PC-3 (cell line): ENCODE measurements around the gene C8A. TPM values are rescaled to one million over a fixed set of nuclear protein-coding genes. Genes with fewer than 3 reads are reported as not detected.

Source experiments
- ATAC-seq: fragments of 200-7000 bp; cut with Tn5 transposase; 2 replicates; pipeline ENCODE4 v1.9.1; 2020; ENCODE audit warnings: mild to moderate bottlenecking, moderate library complexity
- BruUV-seq: library from RNA; stranded (reverse); fragments of 400-500 nt; replicated peaks from 2 replicates; lab custom pipeline; 2021; lab: Mats Ljungman, UMichigan
- CTCF ChIA-PET: fragments of 300-600 bp; sonication (Branson Sonifier 250); formaldehyde crosslinking; loops from one replicate; lab custom pipeline; 2022; ENCODE audit warnings: antibody characterized with exemption; lab: Charles Lee
- POLR2A ChIA-PET: fragments of 300-600 bp; sonication (Branson Sonifier 250); formaldehyde crosslinking; loops from one replicate; lab custom pipeline; 2022; ENCODE audit warnings: antibody characterized with exemption; ENCODE audit not compliant: unreplicated experiment; lab: Charles Lee
- DNase-seq: peaks from one replicate; pipeline ENCODE4 v3.0.0-alpha.2; 2015
- H2AFZ ChIP-seq: fragments of 300-600 bp; sonication (generic); 2 replicates; pipeline ENCODE4 v1.6.0; 2016; ENCODE audit warnings: antibody characterized with exemption, low read length
- H3F3A ChIP-seq: fragments of 300-600 bp; sonication (generic); one replicate; pipeline ENCODE4 v1.6.0; 2017; ENCODE audit warnings: antibody characterized with exemption, low read length, control low read depth, mild to moderate bottlenecking; ENCODE audit not compliant: unreplicated experiment
- H3K27ac ChIP-seq: fragments of 300-600 bp; sonication (generic); 2 replicates; pipeline ENCODE4 v1.5.1; 2016; ENCODE audit warnings: mild to moderate bottlenecking, low read length
- H3K27me3 ChIP-seq: fragments of 300-600 bp; sonication (generic); 2 replicates; pipeline ENCODE4 v1.6.1; 2016; ENCODE audit warnings: low read length, mixed read lengths
- H3K36me3 ChIP-seq: fragments of 300-600 bp; sonication (generic); 2 replicates; pipeline ENCODE4 v1.6.1; 2016; ENCODE audit warnings: low read depth, mixed run types, low read length, mixed read lengths
- H3K4me1 ChIP-seq: fragments of 300-600 bp; sonication (generic); 2 replicates; pipeline ENCODE4 v1.5.1; 2016; ENCODE audit warnings: low read length; ENCODE audit not compliant: insufficient read depth
- H3K4me2 ChIP-seq: fragments of 300-600 bp; sonication (generic); 2 replicates; pipeline ENCODE4 v1.6.0; 2016; ENCODE audit warnings: low read length
- H3K4me3 ChIP-seq: fragments of 300-600 bp; sonication (generic); 2 replicates; pipeline ENCODE4 v1.5.1; 2016; ENCODE audit warnings: mild to moderate bottlenecking, low read length, mixed read lengths
- H3K79me2 ChIP-seq: fragments of 300-600 bp; sonication (generic); 2 replicates; pipeline ENCODE4 v1.6.1; 2017; ENCODE audit warnings: low read length, mixed read lengths
- H3K9ac ChIP-seq: fragments of 300-600 bp; sonication (generic); 2 replicates; pipeline ENCODE4 v1.6.0; 2016; ENCODE audit warnings: mild to moderate bottlenecking, low read length
- H3K9me2 ChIP-seq: fragments of 300-600 bp; sonication (generic); replicated peaks from 2 replicates; pipeline ENCODE4 v1.6.1; 2016; ENCODE audit warnings: mixed run types, low read length, mixed read lengths
- H3K9me3 ChIP-seq: fragments of 300-600 bp; sonication (generic); 2 replicates; pipeline ENCODE4 v1.6.1; 2016; ENCODE audit warnings: low read length, mixed read lengths
- H4K20me1 ChIP-seq: fragments of 300-600 bp; sonication (generic); 2 replicates; pipeline ENCODE4 v1.6.1; 2016; ENCODE audit warnings: low read length, mixed read lengths
- CTCF ChIP-seq: fragments of 300-600 bp; sonication (generic); conservative IDR thresholded peaks from 2 replicates; pipeline ENCODE4 v1.5.1; 2017; ENCODE audit warnings: antibody characterized with exemption, low read depth, mild to moderate bottlenecking, low read length
- EZH2 ChIP-seq: fragments of 300-600 bp; sonication (generic); IDR thresholded peaks from one replicate; pipeline ENCODE4 v1.6.1; 2017; ENCODE audit warnings: antibody characterized with exemption, mild to moderate bottlenecking, low read length; ENCODE audit not compliant: unreplicated experiment
- EZH2phosphoT487 ChIP-seq: fragments of 300-600 bp; sonication (generic); IDR thresholded peaks from 2 replicates; pipeline ENCODE4 v1.6.1; 2018; ENCODE audit warnings: mild to moderate bottlenecking, antibody characterized with exemption, low read length, borderline replicate concordance
- intact Hi-C: fragments of 100-400 bp; cut with micrococcal nuclease; formaldehyde crosslinking; loops from 2 replicates; pipeline ENCODE4 v1.9.0; 2023
- total RNA-seq: library from RNA; depleted of rRNA; stranded (reverse); fragments of >200 nt; gene quantifications from 2 replicates; pipeline ENCODE4 v1.2.3, GENCODE V29; 2014

The C8A gene
- total RNA-seq, 1 experiment from 2014 or later = not detected

DNA sequence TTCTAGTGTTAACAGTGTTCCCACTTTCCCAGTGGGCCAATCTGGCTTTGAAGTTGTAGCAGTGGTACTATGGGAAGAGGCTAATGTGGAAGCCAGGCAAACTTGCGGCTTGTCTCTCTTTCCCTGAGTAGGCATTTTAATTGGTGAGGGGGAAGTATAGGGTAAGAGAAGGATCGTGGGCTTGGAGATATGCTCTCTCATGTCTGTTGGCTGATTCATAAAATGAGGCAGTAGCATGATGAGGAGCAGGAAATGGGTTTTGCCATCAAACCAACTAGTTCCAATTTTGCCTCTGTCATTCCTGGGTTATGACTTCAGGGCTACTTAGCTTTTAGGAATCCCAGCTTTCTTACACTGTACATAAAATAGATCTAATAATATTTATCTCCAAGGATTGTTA lies 12.1 kb downstream of the C8A start:
- H3K36me3 ChIP-seq = no peaks in the 10 kb centered on the region
- H3K4me1 ChIP-seq = no peaks in the 10 kb centered on the region
- peaks cover 37% of the 10 kb centered on the region for H3K27me3 ChIP-seq
- no peak for TF ChIP-seq CTCF
- no peak for TF ChIP-seq EZH2phosphoT487
- TF ChIP-seq EZH2 = no peak
- no peaks in the 10 kb centered on the region for H3F3A ChIP-seq
- H3K9ac ChIP-seq = no peak overlapping the region
- no peak overlapping the region for H3K27ac ChIP-seq
- H3K9me2 ChIP-seq = no peaks in the 10 kb centered on the region
- CTCF ChIA-PET = no interaction called here
- ATAC-seq = no peak
- intact Hi-C loops = loop anchor here (2.0 kb wide), 1 partner anchor 32 kb away; no protein-coding TSS in a partner anchor
- no peaks in the 10 kb centered on the region for H4K20me1 ChIP-seq
- H3K79me2 ChIP-seq = no peaks in the 10 kb centered on the region
- no peak overlapping the region for H3K4me3 ChIP-seq
- H2AFZ ChIP-seq = no peak overlapping the region
- POLR2A ChIA-PET = no interaction called here
- no peak for DNase-seq
- no TSS peak for BruUV-seq
- no peaks in the 10 kb centered on the region for H3K9me3 ChIP-seq
- H3K4me2 ChIP-seq = no peak overlapping the region

GRCh38 chr1:56867491-56867890 lies 12.9 kb downstream of the C8A start:
- Histone ChIP-seq H3K4me3 (no peak overlapping the region), H3K4me2 (no peak overlapping the region), H3K9ac (no peak overlapping the region), H2AFZ (no peak overlapping the region), H3F3A (no peaks in the 10 kb centered on the region), H3K9me3 (no peaks in the 10 kb centered on the region), H3K27me3 (peaks cover 28% of the 10 kb centered on the region), H3K27ac (no peak overlapping the region), H3K36me3 (no peaks in the 10 kb centered on the region), H3K79me2 (no peaks in the 10 kb centered on the region), H3K4me1 (no peaks in the 10 kb centered on the region), H3K9me2 (no peaks in the 10 kb centered on the region), H4K20me1 (no peaks in the 10 kb centered on the region)
- POLR2A ChIA-PET = no interaction called here
- TF ChIP-seq CTCF (no peak), EZH2 (no peak), EZH2phosphoT487 (no peak)
- DNase-seq = peak; percentile 57
- no TSS peak for BruUV-seq
- no peak for ATAC-seq
- CTCF ChIA-PET = no interaction called here
- intact Hi-C loops = loop anchor here (2.0 kb wide), 1 partner anchor 33 kb away; no protein-coding TSS in a partner anchor

- DNase-seq (no peak), ATAC-seq (no peak)
- intact Hi-C loops = no loop called here
- Histone ChIP-seq H3K27ac (no peak overlapping the region), H3F3A (no peaks in the 10 kb centered on the region), H3K79me2 (no peaks in the 10 kb centered on the region), H3K9ac (no peak overlapping the region), H3K4me3 (no peak overlapping the region), H2AFZ (no peak overlapping the region), H3K4me1 (no peaks in the 10 kb centered on the region), H3K4me2 (no peak overlapping the region), H4K20me1 (no peaks in the 10 kb centered on the region), H3K9me3 (no peaks in the 10 kb centered on the region), H3K27me3 (peaks cover 26% of the 10 kb centered on the region), H3K36me3 (no peaks in the 10 kb centered on the region), H3K9me2 (no peaks in the 10 kb centered on the region)
- ChIA-PET CTCF (no interaction called here), POLR2A (no interaction called here)
- TF ChIP-seq EZH2 (no peak), CTCF (no peak), EZH2phosphoT487 (no peak)
- BruUV-seq = no TSS peak
Observed at GRCh38 chr1:56868761-56869160, 14.2 kb downstream of the C8A start.
